GM20000 (cell line): ENCODE data around the gene NRARP.

ENCODE experiments used
- DNase-seq: peaks from one replicate; pipeline ENCODE4 v3.0.0; 2012; ENCODE audit warnings: low spot score
- CTCF ChIP-seq: IDR thresholded peaks from 2 replicates; pipeline ENCODE4 v1.5.1; 2012; ENCODE audit warnings: mild to moderate bottlenecking, control low read depth; ENCODE audit errors: extremely low read depth, missing control alignments

Gene NRARP

DNA sequence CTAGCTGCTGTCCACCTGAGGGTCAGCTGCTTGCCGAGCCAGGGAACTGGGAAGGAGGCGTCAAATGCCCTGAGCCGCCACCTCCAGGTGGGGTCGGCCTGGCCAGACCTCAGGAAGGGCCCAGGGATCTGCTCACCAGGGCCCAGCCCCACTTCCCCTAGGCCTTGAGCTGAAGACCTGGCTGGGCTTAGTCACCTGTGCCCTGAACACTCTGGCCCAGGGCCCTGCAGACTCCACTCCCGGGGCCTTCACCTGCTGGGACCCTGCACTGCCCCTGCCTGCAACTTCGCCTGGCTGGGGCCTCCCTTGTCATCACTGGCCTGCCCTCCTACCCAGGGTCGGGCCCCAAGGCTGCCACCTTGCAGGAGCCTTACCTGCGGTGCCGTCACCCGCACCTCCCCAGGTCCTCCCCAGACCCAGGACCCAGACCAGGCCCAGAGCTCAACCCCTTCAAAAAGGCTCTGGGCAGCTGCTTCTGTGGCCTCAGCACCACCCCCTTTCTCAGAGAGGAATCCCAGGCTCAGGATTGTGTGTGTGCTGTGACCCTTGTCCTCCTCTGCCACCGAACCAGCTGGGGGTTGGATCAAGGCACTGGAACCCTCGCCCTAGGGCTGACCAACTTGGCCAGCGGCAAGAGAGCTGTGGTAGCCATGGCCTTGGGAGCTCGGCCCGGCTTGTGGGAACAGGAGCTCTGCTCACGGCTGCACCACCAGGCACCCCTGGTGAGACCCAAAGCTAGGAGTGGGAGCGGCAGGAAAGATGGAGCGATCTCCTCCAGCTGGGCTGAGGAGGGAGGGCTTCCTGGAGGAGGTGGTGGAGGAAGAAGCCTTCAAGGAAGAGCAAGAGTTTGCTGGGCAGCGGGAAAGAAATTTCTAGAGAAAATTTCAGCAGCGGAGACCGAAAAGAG, 48.1 kb downstream of the NRARP start:
- DNase-seq = no peak
- no peak for TF ChIP-seq CTCF

GRCh38 chr9:137252555-137253506, 49.2 kb downstream of the NRARP start:
- no peak for DNase-seq
- no peak for TF ChIP-seq CTCF

DNA sequence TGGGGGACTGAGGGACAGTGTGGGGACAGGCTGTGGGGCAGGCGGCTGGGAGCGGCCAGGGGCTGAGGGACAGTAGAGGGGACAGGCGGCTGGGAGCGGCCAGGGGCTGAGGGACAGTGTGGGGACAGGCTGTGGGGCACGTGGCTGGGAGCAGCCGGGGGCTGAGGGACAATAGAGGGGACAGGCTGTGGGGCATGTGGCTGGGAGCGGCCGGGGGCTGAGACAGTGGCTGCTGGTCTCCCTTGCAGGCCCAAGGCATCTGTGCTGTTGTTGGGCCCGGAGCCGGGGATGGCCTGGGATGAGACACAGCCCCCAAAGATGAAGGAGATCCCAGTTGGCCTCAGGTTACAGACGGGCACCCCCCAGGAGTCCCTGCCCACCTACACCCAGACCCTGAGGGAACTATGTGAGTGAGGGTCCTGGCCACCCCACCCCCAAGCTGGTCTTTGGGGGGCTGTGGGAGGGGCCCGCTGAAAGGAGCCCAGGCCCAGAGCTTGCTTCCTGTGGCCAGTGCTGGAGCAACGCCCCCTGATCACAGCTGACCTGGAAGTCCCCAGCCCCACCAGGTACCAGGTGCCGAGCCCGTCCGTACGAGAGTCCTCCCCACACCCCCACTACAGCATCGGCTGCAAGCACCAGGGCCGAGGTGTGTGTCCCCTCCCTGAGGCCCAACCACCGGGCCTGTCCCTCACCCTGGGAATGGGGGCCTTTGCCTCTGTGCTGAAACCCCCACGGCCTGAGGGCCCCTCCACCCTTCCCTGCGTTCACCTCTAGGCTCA, 50.4 kb downstream of the NRARP start:
- no peak for DNase-seq
- TF ChIP-seq CTCF = no peak

GRCh38 chr9:137251194-137251461, 50.9 kb downstream of the NRARP start, which contains the start of gene STPG3:
Gene STPG3 (plus strand): TSS chr9:137251286. CDS start chr9:137251287, 1 bp downstream.
- TF ChIP-seq CTCF = no peak

DNA sequence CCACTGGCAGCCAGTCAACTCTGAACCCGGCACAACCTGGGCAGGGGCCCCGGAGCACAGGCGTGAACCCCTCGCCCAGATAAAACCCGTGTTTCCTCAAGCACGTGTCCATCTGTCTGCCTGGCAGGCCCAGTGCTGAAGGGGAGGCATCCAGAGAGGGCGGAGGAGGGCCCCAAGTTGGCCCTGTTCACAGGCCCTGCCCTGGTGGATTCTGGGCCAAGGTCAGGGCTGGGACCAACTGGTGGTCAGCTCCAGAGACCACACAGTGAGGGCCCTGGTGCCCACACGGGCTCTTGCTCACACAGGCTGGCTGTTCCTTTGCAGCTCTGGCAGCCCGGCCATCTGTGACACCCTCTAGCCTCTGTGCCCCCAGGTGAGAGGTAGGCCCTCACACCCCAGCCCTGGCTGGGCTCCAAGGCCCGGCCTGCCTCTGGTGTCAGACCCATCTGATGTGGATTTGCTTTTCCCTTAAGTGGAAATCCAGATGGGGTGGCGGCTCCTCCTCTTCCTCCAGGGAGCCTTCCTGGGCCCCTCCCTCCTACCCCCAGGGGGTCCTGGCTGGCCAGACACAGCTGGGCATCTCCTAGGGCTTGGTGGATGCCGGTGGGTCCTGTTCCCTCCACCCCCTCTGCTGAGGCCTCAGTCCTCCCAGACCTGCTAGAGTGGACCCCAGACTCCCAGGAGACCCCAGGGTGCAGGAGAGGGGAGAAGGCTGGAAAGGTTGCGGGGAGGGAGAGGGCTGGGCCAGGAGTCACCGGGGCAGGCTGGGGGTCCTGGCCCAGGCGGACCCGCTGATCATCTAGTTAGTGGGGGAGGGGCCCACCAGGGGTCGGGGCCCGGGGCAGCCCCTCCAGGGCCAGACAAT, 51.5 kb downstream of the NRARP start:
- TF ChIP-seq CTCF = no peak
- DNase-seq = no peak

More at GRCh38 chr9:137251194-137251461, 50.9 kb downstream of the NRARP start, which contains the start of gene STPG3:
- DNase-seq = no peak
